ENCODE measurements around the gene NFATC1. TPM values are rescaled to one million over a fixed set of nuclear protein-coding genes. Genes with fewer than 3 reads are reported as not detected.

NFATC1 gene
- total RNA-seq, 4 donors from 2014 or later: 10.1 to 15.0 (median 12.7) TPM

DNA sequence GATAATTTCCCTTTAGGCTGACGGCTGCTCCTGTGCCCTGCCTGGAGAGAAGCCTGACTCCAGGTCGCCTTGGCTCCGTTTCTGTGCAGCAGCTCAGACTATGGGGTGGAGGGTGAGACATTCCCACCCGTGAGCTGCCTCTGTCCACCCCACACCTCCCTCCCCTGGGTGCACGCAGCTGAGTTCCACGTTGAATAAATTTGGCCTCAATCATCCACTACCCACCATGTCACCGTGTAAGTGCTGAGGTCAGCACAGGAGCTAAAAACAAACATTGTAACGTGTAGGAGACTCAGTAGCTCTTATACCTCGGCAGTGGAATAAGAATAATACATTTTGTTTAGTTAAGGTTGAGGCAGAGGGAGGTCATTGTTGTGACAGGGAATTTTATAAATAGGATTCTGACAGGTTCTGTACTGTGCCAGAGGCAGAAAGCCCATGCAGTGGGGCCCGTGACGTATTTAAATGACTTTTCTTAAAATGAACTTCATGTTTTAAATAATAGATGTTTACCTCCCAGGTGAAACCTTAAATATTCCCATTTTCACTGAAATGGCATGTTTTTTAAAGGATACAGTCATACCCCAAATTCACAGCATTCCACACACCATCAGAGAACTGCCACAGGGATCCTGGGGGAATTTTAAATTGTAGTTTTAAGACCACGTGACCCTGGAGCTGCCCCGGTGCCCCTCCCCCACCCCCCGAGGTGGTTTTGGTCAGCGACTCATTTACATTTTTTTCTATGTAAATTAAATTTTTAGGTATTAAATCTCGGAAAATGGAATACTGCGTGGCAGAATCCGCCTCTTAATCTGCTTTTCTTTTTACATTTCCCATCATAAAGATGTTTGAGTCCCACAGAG, 50.2 kb downstream of the NFATC1 start:
- 64 to 69% methylated on average over 17 to 18 of the region's 18 CpGs for WGBS, 2 donors
- Histone ChIP-seq H3K27me3 (no peaks in the 10 kb centered on the region), H3K36me3 (peaks cover 3 to 4% of the 10 kb centered on the region in 2 donors), H3K9me3 (no peaks in the 10 kb centered on the region), H3K27ac (no peak overlapping the region), H3K4me3 (replicated peaks in 1 of 3) (no peak overlapping the region), H3K4me1 (peaks cover 0 to 6% of the 10 kb centered on the region in 2 donors)
- no peak for DNase-seq
- intact Hi-C loops (cut with DNase I): no loop called here
- TF ChIP-seq, protein P1, sequence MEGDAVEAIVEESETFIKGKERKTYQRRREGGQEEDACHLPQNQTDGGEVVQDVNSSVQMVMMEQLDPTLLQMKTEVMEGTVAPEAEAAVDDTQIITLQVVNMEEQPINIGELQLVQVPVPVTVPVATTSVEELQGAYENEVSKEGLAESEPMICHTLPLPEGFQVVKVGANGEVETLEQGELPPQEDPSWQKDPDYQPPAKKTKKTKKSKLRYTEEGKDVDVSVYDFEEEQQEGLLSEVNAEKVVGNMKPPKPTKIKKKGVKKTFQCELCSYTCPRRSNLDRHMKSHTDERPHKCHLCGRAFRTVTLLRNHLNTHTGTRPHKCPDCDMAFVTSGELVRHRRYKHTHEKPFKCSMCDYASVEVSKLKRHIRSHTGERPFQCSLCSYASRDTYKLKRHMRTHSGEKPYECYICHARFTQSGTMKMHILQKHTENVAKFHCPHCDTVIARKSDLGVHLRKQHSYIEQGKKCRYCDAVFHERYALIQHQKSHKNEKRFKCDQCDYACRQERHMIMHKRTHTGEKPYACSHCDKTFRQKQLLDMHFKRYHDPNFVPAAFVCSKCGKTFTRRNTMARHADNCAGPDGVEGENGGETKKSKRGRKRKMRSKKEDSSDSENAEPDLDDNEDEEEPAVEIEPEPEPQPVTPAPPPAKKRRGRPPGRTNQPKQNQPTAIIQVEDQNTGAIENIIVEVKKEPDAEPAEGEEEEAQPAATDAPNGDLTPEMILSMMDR (IDR thresholded peaks at IDR 0.05): no peak
- no peak for TF ChIP-seq POLR2A (IDR thresholded peaks at IDR 0.05)

DNA sequence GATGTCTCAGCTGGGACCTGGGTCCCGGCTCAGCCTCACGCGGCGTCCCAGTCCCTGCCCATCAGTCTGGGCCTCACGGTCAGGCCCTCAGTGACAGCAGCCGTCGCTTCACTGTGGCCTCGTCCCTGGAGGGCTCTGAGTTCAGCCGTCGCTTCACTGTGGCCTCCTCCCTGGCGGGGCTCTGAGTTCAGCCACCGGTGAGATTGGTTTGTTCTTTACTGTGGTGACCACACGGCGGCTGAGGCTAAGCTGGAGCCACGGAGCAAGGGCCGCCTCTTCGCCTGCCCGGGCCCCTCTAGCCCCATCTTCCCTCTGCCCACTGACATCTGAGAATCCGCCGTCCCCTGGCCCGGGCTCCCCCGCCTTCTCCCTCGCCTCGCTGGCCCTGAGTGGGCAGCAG, 51.2 kb downstream of the NFATC1 start:
- H3K4me1 ChIP-seq: peaks cover 0 to 6% of the 10 kb centered on the region in 2 donors
- H3K36me3 ChIP-seq: peaks cover 8 to 14% of the 10 kb centered on the region in 2 donors
- no peak overlapping the region for H3K27ac ChIP-seq
- H3K4me3 ChIP-seq (replicated peaks in 1 of 3): no peak overlapping the region
- H3K27me3 ChIP-seq: no peaks in the 10 kb centered on the region
- H3K9me3 ChIP-seq: no peaks in the 10 kb centered on the region
- intact Hi-C loops (cut with DNase I): no loop called here
- WGBS, 2 donors: 93 to 94% methylated on average over 24 of the region's 24 CpGs
- TF ChIP-seq, protein P1 (IDR thresholded peaks at IDR 0.05): no peak
- no peak for TF ChIP-seq POLR2A (IDR thresholded peaks at IDR 0.05)
- DNase-seq: no peak

DNA sequence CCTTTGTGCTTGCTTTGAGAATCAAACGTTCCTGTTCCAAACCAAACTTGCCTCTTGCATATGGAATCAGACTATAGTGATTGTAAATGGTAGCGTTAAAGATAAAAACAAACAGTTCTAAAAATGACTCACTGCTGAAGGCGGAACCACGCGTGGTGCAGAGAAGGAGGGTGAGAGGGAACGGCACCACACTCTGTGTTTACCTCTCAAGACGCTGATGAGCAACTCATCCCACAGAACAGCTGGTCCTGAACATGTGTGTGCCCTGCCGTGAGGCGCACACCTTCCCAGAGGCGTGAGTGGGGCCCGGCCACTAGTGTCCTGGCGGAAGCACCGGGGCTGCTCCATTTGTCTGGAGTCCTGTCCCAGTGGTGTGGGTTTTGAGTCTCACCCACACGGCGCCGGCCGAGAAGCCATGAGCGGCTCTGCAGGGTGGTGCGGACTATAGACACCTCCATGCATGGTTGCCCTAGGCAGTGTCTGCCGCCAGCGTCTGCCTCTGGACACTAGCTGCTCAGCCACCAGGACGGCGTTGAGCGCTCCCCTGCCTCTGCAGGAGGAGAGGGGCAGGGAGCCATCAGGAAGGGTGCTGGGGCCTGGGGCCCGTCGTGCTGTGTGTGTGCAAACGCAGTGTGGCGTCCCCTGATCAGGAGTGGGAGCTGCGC, 52.1 kb downstream of the NFATC1 start:
- Histone ChIP-seq H3K36me3 (peaks cover 8 to 16% of the 10 kb centered on the region in 2 donors), H3K4me1 (peaks cover 0 to 3% of the 10 kb centered on the region in 2 donors), H3K9me3 (no peaks in the 10 kb centered on the region), H3K4me3 (replicated peaks in 1 of 3) (no peak overlapping the region), H3K27ac (no peak overlapping the region), H3K27me3 (no peaks in the 10 kb centered on the region)
- TF ChIP-seq, protein P1 (IDR thresholded peaks at IDR 0.05): no peak
- TF ChIP-seq POLR2A (IDR thresholded peaks at IDR 0.05): no peak
- intact Hi-C loops (cut with DNase I): no loop called here
- WGBS, 2 donors: 86 to 88% methylated on average over 11 to 12 of the region's 29 CpGs
- no peak for DNase-seq

DNA sequence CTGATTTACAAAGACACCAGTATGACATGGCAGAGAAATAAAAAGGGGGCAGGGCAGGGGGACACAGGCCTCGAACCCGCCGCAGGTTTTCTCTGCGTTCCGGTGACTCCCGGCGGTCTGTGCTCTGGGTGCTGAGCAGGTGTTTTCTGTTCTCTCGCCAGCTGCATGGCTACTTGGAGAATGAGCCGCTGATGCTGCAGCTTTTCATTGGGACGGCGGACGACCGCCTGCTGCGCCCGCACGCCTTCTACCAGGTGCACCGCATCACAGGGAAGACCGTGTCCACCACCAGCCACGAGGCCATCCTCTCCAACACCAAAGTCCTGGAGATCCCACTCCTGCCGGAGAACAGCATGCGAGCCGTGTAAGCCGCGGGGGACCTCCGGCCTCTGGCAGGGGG, 52.9 kb downstream of the NFATC1 start:
- Histone ChIP-seq H3K9me3 (no peaks in the 10 kb centered on the region), H3K4me3 (replicated peaks in 1 of 3) (no peak overlapping the region), H3K27ac (no peak overlapping the region), H3K36me3 (peaks cover 8 to 16% of the 10 kb centered on the region in 2 donors), H3K4me1 (peaks cover 0 to 3% of the 10 kb centered on the region in 2 donors), H3K27me3 (no peaks in the 10 kb centered on the region)
- intact Hi-C loops (cut with DNase I): no loop called here
- TF ChIP-seq POLR2A (IDR thresholded peaks at IDR 0.05): no peak
- TF ChIP-seq, protein P1 (IDR thresholded peaks at IDR 0.05): no peak
- DNase-seq: no peak
- WGBS, 2 donors: 98 to 99% methylated on average over 16 to 24 of the region's 25 CpGs

Data from thyroid gland (tissue), 4 donors.